ENCODE measurements around the gene DNAJC7.

DNAJC7 gene

GRCh38 chr17:41972571-41973407 is 44.5 kb downstream of the DNAJC7 start:
- Histone ChIP-seq H3K36me3 (peaks cover 98% of the 10 kb centered on the region), H3K27ac (no peak overlapping the region), H3K9me3 (ENCODE audit: severe bottlenecking) (no peaks in the 10 kb centered on the region), H3K4me3 (ENCODE audit: low read depth, low read length) (no peak overlapping the region), H3K27me3 (ENCODE audit: insufficient read depth, low read depth, severe bottlenecking) (no peaks in the 10 kb centered on the region)
- no peak for TF ChIP-seq CTCF (IDR thresholded peaks at IDR 0.05; ENCODE audit: low read depth, low read length)
- no peak for DNase-seq

DNA sequence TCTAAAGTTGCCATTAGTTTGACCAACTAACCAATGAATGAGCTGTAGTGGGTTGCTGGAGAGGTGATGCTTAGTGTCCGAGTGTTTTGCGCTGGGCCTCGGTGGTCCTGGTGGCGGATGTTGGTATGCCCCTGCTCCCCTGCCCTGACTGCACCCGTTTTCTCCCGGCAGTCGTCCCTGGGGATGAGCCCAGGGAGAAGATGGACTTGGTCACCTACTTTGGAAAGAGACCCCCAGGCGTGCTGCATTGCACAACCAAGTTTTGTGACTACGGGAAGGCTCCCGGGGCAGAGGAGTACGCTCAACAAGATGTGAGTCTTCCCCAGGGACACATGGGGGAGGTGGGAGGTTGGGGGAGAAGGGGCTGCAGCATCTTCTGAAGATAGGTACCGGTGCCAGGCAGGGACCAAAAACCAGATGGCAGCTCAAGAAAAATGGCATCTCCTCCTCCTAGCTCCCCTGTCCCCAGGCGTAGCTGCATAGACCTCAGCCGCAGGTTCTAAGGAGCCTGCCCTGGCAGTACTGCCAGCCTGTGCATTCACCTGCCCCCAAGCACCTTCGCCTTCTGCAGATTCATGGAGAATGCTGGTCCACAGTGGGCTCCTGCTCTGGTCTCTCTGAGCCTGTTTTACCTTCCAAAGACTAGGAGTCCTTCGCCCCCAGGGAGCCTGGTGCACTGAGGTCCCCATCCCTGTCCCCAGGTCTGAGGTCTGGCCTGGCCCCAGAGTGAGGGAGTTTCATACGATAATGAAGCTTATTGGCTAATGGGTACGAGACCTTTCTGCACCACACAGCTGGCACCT is 45.3 kb downstream of the DNAJC7 start:
- H3K27ac ChIP-seq, result no peak overlapping the region
- H3K36me3 ChIP-seq, result peaks cover 96% of the 10 kb centered on the region

DNA sequence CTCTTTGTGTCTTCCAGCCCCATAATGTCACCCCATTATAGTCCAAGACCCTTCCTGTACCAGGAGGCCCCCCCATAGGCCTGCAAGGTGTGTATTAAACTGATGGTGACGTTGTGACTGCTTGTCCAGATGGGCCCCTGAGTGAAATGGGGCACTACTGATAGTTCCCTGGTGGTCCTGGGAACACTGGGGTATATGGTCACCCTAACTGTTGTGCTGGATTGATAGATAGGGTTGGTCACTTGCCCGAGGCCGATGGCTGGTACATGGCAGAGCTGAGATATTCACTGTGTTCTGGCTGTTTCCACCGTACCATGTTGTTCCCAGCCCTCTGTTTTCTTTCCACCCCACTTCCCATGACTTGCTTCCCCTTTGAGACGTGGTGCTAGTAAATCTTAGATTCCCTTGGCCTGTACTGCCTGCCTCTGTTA is 46.3 kb downstream of the DNAJC7 start:
- Histone ChIP-seq H3K36me3 (peaks cover 88% of the 10 kb centered on the region), H3K9me3 (ENCODE audit: severe bottlenecking) (no peaks in the 10 kb centered on the region), H3K4me3 (ENCODE audit: low read depth, low read length) (no peak overlapping the region), H3K27me3 (ENCODE audit: insufficient read depth, low read depth, severe bottlenecking) (no peaks in the 10 kb centered on the region), H3K27ac (no peak overlapping the region)
- no peak for TF ChIP-seq CTCF (IDR thresholded peaks at IDR 0.05; ENCODE audit: low read depth, low read length)
- no peak for DNase-seq

More for the DNA sequence above, 45.3 kb downstream of the DNAJC7 start:
- no peaks in the 10 kb centered on the region for H3K27me3 ChIP-seq (ENCODE audit: insufficient read depth, low read depth, severe bottlenecking)
- no peaks in the 10 kb centered on the region for H3K9me3 ChIP-seq (ENCODE audit: severe bottlenecking)
- TF ChIP-seq CTCF (IDR thresholded peaks at IDR 0.05; ENCODE audit: low read depth, low read length), result no peak
- DNase-seq, result no peak
- H3K4me3 ChIP-seq (ENCODE audit: low read depth, low read length), result no peak overlapping the region

DNA sequence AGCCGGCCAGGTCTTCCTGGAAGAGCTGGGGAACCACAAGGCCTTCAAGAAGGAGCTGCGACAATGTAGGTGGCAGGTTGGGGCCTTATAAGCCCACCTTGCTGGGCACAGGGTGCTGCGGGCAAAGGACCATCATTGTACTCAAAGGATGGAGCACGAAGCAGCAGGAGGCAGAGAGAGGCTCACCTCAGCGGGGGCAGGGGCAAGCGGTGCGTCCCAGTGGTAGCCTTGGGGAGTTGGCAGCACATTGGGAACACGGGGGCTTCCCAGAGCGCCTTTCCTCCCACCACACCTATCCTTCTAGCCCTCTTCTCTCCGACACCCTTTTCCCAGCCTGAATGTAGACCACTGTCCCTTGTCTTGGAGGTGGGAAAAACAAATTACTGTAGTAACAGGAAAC is 48.6 kb downstream of the DNAJC7 start:
- H3K4me3 ChIP-seq (ENCODE audit: low read depth, low read length), result no peak overlapping the region
- no peak overlapping the region for H3K27ac ChIP-seq
- H3K36me3 ChIP-seq, result peaks cover 66% of the 10 kb centered on the region
- no peaks in the 10 kb centered on the region for H3K27me3 ChIP-seq (ENCODE audit: insufficient read depth, low read depth, severe bottlenecking)
- no peak for TF ChIP-seq CTCF (IDR thresholded peaks at IDR 0.05; ENCODE audit: low read depth, low read length)
- no peak for DNase-seq
- no peaks in the 10 kb centered on the region for H3K9me3 ChIP-seq (ENCODE audit: severe bottlenecking)

- no peaks in the 10 kb centered on the region for H3K27me3 ChIP-seq (ENCODE audit: insufficient read depth, low read depth, severe bottlenecking)
- no peak overlapping the region for H3K4me3 ChIP-seq (ENCODE audit: low read depth, low read length)
- no peak for TF ChIP-seq CTCF (IDR thresholded peaks at IDR 0.05; ENCODE audit: low read depth, low read length)
- DNase-seq, result no peak
- H3K27ac ChIP-seq, result no peak overlapping the region
- no peaks in the 10 kb centered on the region for H3K9me3 ChIP-seq (ENCODE audit: severe bottlenecking)
- peaks cover 60% of the 10 kb centered on the region for H3K36me3 ChIP-seq
Measured at GRCh38 chr17:41967921-41968578, 49.2 kb downstream of the DNAJC7 start.

Measured in WERI-Rb-1 (cell line).